GM21360 (cell line): ENCODE results near the gene PACSIN1.

Source experiments
- ATAC-seq: cut with Tn5 transposase; IDR thresholded peaks from one replicate; pipeline ENCODE4 v1.9.1; 2021; ENCODE audit warnings: mild to moderate bottlenecking, moderate library complexity; ENCODE audit not compliant: unreplicated experiment

The PACSIN1 gene

DNA sequence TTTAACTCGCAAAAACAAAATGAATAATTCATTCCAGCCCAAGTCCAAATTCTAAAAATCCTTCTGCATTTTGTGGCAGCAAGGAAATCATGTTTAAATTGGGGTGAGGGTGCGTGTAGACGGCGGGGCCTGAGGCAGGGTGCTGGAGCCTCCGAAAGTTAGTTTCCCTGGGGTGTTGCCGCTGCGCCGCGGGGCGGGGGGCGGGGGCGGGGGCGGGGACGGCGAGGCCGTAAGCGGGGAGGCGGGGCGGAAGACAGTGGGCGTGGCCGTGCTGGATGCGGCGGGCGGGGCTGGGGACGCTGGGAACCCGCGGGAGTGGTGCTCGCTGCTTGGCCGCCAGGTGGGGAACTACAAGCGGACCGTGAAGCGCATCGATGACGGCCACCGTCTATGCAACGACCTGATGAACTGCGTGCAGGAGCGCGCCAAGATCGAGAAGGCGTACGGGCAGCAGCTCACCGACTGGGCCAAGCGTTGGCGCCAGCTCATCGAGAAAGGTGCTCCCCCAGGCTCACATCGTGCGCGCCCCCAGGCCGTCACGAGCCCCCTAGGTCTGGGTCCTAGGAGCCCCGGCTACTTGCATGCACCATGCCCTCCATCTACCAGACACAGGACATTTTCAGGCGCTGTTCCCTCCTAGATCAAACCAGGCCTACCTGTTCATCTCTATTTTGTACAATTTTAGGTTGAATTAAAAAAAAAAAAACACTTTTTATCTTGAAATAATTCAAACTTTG, 61.3 kb downstream of the PACSIN1 start:
- ATAC-seq: peak; percentile 90

DNA sequence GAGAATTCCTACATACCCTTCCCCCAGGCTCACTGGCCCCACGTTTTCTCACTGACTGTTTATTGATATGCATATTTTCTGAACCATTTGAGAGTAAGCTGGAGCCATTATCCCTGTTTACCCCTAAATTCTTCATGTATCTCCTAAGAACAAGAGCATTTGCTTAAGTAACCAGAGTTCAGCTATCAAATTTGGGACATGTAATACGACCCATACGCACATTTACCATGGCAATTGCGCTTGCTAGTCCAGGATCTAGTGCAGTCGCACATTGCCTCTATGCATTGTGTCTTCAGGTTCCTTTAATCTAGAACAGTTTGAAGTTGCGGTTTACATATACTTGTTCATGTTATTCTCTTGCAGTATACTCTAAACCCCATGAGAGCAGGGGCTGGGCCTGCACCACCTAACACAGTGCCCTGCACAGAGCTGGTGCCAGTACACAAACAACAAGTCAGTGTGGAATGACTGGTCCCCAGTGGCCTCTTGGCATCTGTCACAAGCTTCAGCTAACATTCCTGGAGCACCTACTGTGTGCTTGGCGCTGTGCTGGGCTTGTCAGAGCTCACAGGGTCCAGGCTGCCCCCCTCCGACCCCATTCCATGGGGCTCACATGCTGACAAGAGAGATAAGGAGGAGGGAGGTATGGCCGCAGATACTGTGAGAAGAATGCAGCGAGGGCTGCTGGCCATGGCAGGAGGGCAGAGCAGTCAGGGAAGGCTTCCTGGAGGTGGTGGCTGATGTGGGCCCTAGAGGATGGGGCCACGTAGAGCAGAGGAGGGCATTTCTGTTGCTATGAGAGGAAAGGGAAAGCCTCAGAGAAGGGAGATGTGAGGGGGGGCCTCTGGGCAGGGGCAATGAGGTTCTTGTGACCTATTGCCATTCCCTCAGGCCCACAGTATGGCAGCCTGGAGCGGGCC, 62.1 kb downstream of the PACSIN1 start:
- ATAC-seq: no peak

DNA sequence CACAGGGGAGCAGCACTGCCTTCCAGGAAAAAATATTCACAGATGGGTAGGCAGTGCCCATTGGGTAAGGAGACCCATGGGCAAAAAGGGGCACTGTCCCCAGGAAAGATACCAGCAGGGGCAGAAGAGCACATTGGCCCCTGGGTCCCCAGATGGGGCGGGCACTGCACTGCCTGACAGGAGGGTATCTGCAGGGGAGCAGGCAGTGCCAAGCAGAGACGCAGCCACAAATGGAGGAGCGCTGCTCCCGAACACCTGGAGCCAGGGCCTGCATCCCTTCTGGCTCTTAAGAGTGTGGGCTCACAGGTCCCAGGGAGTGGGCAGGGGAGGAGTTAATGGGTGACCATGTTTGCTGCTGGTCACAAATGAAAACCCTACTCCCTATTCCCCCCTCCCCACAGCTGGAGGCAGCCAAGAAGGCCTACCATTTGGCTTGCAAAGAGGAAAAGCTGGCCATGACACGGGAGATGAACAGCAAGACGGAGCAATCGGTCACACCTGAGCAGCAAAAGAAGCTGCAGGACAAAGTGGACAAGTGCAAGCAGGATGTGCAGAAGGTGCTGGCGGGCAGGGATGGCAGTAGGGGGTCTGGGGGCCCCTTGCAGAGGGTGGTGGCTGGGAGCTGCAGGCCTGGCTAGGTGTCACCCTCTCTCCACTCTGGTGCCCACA, 63.3 kb downstream of the PACSIN1 start:
- no peak for ATAC-seq

DNA sequence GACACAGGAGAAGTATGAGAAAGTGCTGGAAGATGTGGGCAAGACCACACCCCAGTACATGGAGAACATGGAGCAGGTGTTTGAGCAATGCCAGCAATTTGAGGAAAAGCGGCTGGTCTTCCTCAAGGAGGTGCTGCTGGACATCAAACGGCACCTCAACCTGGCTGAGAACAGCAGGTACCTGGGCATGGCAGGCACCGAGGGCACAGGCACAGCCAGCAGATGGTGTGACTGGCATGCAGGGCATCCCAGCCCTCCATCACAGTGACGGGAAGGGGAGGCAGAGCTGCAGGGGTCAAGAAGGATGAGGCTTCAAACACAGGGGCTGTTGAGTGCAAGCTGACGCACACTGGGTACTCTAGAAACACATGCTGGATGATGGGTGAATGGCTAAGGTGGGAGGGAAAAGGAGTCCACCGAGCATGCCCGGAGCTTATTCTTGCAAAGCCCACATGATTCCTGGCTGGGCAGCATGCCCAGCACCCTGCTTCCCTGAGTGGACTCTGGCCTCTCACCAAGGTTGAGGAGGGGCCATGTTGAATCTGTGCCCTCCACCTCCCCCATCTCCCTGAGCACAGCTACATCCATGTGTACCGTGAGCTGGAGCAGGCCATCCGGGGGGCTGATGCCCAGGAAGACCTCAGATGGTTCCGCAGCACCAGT, 63.9 kb downstream of the PACSIN1 start:
- ATAC-seq: no peak

DNA sequence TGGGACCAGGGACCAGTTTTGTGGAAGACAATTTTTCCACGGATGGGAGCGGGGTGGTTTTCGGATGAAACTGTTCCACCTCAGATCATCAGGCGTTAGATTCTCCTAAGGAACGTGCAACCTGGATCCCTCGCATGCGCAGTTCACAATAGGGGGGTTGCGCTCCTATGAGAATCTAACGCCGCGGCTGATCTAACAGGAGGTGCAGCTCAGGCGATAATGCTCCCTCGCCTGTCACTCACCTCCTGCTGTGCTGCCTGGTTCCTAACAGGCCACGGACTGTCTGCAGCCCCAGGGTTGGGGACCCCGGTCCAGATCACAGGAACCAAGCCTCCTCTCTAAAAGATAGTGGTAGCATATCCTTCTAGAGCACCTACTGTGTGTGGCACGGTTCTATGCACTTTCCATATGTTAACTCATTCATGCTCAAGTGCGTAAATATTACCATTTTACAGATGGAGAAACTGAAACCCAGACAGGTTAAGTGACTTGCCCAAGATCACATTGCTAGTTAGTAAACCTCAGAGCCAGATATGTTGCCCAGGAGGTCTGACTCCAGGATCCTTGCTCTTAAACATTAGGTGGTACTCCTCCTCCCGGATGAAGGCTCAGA, 65.0 kb downstream of the PACSIN1 start:
- ATAC-seq: no peak

DNA sequence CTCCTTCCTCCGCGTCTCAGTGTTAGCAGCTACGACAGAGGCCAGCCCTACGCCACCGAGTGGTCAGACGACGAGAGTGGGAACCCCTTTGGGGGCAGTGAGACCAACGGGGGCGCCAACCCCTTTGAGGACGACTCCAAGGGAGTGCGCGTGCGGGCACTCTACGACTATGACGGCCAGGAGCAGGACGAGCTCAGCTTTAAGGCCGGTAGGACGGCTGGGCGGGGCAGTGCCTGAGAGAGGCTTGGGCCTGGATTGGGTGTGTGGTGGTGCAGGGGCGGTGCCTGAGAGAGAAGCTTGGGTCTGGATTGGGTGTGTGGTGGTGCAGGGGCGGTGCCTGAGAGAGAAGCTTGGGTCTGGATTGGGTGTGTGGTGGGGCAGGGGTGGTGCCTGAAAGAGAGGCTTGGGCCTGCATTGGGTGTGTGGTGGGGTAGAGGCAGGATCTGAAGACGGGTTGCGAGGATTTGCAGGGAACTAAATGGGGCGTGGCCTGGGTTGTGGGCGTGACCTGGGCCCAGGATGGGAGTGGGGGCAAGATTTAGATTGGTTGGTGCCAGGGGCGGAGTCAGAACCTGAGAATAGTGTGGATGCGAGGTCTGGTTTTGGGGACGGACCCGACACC, 65.8 kb downstream of the PACSIN1 start:
- no peak for ATAC-seq

DNA sequence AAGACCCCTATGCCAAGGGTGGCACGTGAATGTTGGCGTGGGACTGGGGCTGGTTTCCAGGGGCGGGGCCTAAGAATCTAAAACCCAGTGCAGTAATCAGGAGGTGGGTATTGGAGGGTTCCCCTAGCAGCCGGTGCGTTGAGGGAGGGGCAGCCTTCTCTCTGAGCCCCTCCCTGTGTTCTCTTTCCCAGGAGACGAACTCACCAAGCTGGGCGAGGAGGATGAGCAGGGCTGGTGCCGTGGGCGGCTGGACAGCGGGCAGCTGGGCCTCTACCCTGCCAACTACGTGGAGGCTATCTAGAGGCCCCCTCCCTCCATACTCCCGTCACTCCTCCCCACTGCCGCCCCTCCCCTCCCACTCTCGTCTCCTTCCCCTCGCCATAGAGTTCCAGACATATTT, 66.4 kb downstream of the PACSIN1 start:
- ATAC-seq: no peak

DNA sequence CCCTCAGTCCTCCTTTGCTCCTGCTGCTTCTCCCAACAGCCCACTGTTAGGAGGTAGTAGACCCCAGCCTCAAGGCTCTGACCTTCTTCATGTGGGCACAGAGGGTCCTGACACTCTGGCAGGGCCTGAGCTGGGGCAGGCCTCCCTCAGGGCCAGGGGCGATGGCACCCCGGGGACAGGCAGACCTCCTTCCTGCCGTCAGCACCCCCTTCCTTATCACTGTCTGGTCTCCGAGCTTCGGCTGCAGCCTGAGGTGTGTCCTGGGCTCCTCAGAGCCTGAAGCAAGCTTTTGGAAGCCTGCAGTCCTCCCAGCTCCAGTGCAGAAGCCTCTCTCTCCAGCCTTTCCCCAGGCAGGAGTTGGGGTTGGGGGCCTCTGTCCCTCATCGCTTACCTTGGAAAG, 68.3 kb downstream of the PACSIN1 start:
- no peak for ATAC-seq

DNA sequence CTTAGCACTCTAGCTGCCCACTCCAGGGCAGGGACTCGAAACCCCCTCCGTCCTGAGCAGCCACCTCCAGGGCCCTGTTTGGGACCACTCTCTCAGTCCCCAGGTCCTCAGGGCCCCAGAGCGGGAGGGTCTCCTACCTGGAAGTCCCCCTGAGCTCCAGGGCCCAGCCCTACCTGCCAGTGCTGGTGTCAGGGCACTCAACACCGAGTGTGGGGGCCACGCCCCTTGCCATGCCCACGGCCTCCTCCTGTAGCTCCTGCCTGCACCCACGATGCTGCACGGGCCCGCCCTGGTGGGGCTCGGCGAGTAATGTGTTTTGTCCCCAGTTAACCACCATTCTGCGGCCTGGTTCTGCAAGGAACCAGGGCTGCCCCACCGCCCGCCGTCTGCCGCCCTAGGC, 68.8 kb downstream of the PACSIN1 start:
- no peak for ATAC-seq

DNA sequence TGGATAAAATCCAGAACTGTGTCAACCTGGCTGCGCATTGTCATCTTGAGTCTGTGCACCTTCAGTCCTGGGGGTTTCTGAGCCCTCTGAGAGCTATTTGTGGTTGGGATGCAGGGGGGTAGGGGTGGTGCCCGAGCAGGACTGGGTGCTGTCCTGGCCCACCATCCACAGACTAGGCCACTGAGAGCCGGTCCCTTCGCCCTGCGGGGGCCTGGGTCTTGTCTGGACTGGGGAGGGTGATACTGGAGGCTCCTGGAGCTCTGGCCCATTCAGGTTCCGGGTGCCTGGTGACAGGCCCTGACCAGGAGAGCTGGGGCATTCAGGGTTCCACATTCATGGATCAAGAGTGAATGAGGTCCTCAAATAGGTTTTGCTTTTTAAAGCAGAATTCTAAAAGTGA, 69.3 kb downstream of the PACSIN1 start:
- no peak for ATAC-seq

DNA sequence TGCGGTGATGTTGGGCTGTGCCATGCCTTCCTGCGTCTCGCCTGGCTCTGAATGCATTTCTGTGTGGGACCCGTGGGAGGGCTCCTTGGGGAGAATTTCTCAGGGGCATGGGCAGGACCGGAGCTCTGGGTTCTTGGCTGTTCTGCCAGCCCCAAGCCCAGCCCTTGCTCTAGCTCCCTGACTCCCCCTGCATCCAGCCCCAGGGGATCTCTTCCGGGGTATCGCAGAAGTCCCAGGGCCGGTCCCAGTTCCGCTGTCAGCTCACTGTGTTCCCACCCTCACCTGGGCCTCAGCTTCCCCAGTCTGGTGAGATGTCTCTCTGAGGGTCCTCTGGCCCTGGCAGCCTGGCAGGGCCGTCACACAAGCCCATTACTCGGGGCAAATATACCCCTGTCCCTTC, 69.8 kb downstream of the PACSIN1 start:
- no peak for ATAC-seq

DNA sequence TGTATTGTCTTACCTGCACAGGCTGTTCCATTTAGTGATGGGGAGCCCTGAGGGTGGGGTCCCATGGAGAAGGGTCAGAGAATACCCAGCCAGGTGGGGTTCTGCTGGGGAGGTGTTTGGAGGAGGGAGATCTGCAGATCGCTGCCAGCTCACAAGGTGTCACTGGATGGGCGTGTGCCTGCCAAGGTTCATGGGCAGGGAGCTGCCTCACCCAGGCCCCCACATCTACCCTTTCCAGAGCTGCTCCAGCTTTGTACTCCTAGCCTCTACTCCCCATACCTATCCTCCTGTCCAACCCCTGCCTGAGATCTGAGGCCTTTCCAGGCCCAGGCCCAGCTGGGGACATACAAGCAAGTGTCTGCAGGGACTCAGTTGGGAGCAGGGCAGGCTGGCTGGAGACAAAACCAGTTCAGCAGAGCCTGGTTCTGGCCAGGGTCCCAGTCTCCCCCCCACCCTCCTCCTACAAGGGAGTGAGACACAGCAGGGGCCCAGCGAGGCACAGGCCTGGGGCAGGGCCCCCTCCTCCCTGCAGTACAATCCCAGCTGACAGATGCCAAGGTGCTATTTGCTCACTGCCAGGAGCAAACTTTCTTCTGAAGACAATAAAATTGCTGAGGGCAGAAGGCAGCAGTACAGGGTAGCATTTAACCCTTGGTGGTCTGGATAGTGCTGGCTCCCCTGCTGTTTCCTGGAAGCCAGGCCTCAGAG, 70.5 kb downstream of the PACSIN1 start:
- no peak for ATAC-seq

DNA sequence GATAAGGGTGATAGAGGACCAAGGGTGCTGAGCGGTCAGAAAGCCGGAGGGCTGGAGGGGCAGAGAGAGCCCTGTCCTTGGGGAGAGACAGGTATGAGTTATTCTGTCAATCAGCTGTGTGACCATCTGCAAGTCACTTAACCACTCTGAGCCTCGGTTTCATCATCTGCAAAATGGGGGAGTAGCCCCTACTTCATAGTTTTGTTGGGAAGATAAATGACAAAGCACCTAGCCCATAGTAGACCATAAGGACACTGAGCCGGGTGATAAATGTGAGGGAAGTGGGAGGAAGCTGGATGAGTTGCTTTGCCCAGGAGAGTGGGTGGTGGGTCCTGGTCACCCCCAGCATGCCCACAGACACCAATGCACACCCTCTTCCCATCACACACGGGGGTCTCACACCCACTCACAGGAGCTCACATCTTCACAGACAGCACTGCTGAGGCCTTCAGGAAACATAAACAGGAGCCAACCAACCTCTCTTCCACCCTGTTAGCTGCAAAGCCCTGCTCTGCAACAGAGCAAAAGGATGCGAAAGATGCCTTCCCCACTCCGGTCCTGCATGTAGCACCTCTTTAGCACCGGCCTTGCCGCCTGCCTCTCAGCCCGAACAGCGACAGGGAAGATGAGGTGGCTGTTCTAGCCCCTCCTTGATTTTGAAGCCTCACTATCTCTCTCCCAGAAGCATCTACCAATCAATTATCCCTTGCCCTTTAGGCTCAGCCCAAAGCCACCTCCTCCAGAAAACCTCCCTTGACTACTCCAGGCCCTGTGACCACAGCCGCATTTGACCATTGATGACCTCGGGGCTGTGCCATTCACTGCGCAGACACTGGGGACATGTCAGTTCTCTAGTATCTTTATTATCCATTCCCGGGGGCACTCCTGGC, 71.3 kb downstream of the PACSIN1 start:
- no peak for ATAC-seq

DNA sequence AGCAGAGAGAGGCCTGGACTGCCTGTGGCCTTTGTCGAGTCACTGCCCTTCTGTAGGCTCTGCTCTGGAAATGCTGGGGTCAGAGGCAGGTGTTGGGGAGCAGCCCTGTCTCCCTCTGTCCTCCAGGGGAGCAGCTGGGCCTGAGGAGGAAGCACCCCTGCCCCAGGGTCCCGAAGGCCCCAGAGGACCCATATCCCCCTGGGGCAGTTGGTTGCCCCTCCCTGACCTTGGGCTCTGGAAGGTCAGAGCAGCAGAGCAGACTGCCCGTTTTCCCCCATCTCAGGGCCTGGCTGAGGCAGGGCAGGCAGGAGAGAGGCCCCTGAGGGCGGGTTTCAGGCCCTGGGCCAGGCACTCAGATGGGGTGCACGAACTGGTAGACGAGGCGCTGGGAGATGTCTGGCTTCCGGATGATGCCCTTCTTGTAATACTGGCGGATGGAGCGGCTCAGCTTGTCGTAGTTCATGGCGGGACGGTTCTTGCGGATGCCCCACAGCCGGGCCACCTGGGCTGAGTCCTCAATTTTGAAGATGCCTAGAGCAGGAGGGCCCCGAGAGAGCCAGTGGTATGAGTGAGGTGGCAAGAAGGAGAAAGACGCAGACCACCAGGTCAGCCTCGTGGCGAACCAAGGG, 72.2 kb downstream of the PACSIN1 start:
- ATAC-seq: no peak

DNA sequence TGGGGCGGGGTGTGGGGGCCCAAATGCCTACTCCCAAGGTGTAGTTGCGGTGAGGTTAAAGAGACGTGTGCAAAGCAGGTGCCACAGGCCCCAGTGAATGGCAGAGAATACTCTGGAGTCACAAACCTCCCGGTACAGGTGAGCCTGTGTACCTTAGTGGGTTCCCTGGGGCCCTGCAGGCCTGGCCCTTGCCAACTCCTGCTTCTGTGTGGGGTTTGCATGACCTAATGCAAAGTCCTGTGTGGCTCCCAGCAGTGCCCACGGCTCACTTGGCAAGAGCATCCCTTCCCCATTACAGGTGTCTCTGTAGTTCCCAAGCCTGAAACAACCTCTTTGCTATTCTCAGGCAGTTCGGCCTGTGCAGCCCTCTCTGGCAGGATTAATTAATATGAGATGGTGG, 72.7 kb downstream of the PACSIN1 start:
- ATAC-seq: no peak

DNA sequence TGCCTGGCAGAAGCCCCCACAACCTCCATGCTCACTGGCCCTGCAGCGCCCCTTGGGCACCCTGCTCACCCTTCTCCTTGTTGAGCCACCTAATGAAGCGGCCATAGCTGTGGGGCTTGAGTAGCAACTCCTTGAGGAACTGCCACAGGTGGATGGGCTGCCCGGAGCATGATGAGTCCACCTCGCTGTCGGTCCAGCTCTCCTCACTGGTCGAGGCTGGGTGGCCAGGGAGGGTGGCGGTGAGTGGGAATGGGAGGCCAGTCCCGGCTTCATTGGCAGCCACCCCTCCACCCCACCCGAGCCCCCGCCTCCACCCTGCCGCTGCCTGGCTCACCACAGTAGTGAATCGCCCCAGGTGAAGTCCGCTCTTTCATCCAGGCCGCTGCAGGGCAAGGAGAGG, 73.3 kb downstream of the PACSIN1 start:
- ATAC-seq: no peak

DNA sequence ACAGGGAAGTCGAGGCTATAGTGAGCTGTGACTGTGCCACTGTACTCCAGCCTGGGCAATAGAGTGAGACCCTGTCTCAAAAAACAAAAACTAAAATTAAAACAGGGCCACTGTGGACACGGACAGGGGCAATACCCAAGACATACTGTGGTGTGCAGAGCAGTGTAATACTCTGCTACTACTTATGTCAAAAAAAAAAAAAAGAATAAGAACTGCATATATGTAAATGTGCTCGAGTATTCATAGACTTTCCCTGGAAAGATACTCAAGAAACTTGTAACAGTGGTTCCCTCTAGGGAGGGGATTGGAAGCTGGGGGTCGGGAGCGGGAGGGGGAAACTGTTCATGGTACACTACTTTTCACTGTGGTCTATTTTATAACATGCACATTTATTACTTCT, 74.3 kb downstream of the PACSIN1 start:
- ATAC-seq: no peak

DNA sequence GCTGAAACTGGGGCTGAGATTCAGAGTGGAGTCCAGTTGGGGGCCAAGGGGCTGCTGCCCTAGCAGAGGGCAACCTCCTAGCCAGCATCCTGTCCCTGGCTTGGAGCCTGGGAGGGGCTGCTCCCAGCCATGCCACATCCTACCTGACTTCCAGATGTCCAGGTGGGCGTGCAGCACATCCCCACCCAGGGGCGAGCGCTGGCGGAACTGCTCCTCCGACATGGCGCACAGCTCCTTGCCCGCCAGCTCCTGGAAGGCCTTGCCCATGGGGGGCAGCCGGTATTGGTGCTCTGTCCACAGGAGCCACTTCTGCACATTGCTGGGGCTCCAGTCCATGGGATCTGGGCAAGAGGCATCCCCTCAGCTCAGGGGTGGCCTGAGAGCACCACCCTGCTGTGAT, 75.0 kb downstream of the PACSIN1 start:
- ATAC-seq: no peak
